Left colon (tissue), 2 donors: ENCODE measurements around the gene WDR36. TPM values are rescaled to one million over a fixed set of nuclear protein-coding genes. Genes with fewer than 3 reads are reported as not detected.
"Not testable (repeated sequence)": the region's sequence is repeated elsewhere in the genome, so short reads cannot be mapped to it uniquely, and the experiment has no call there.

Experiments
- ATAC-seq: fragments of 200-7000 bp; cut with Tn5 transposase; one replicate; pipeline ENCODE4 v1.9.1; 2020; ENCODE audit warnings: mild to moderate bottlenecking, moderate library complexity
- DNase-seq, 2 donors: peaks; one replicate each; pipeline ENCODE4 v3.0.0-alpha.2; 2020
- intact Hi-C, 2 donors: fragments of 100-400 bp; cut with DNase I in 1 of 2; cut with micrococcal nuclease in 1 of 2; formaldehyde crosslinking; loops; one replicate each; pipeline versions ENCODE4 v1.11.2 to v1.14.0; 2022; cut with DNase I, micrococcal nuclease
- total RNA-seq, 2 donors: library from RNA; stranded (reverse); fragmentation: NEBNext Ultra II Directional; extraction: Animal tissue kit (Norgen Biotek cat#: 25700); gene quantifications; one replicate each; pipeline ENCODE4 v1.2.1, GENCODE V29; 2021
- donor health status: DM: no; HTN: no; CAD: no.
- donor health status: DM: yes; HTN: yes; CAD: no.

WDR36 gene
- total RNA-seq, 2 donors from 2014 or later = 15.9 to 18.5 TPM

DNA sequence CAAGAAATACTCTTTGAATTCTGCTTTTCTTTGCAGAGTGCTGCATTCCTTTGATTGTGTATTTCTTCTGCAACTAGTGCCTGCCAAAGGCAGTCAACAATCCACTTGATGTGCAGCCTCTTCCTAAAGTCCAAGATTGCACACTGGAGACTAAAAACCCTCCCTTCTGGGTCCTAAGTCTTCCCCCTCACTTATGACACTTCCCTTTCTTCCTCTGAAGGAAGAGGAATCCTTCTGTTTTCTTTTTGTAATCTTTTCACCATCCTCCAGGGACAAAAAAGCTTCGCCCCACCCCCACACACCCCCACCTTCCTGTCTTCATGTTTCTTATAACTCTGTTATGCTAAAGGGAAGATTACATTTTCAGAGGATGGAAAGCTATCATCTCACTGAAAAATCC, 39.9 kb downstream of the WDR36 start:
- no peak for DNase-seq
- intact Hi-C loops = no loop called here
- no peak for ATAC-seq

DNA sequence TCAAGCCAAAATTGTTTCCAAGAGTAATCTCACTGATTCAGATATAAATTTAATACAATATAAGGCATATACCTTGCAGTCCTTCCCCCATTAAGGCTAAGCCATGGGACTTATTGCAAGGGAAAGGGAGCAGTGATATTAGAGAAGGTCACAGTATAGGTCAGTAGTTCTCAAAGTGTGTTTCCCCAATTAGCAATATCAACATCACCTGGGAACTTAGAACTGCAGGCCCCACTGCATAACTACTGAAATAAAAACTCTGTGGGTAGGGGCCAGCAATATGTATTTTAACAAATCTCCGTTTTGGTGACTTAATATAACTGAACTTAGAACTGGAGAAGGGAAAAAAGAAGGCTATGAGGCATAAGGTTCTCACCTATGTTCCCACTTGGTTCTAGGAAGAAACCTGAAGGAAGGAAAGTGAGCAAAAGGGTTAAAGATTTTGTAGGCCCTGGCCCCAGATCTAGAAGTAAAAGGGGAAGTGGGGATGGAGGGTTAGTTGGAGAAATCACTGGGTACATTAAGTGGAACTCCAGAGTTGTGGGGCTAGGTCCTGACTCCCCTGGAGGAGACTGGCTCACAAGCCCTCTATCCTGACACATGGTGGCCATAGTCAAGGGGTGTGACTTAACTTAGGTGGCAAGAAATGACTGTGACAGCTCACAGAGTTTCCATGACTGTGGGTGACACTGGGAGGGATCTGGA, 40.7 kb downstream of the WDR36 start:
- intact Hi-C loops = no loop called here
- ATAC-seq (no peak), DNase-seq (no peak)

DNA sequence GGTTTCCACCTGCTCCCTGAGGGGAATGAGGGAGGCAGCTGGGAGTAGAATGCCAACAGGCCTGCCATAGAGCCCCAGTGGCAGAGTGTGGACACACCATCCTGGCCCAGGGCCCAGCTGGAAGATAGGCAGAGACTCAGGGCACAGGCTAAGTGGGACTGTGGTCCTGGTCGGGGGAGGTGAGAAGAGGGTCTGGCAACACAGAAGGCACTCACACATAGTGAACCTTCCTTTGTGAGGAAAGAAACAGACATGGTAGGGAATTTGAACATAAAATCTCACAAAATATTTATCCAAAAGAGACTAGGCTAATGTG, 41.2 kb downstream of the WDR36 start:
- intact Hi-C loops = no loop called here
- DNase-seq (no peak), ATAC-seq (no peak)

DNA sequence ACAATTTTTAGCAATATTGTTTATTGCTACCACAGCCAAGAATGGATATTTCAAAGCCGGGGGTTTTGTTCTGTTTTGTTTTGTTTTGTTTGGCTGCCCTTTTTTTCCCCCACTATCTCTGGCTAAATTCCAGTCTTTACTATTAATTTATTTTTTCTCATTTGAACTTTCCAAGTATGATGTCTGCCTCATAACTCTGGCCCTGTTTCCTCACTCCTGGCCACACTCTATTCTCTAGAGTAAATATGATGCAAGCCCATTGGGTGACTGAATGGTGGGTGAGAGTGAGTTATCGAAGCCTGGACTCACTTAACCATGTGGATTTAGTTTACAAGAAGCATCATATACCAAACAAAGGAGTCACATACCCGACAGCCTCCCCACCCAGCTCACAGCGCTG, 41.9 kb downstream of the WDR36 start:
- DNase-seq (no peak), ATAC-seq (no peak)
- intact Hi-C loops = no loop called here

DNA sequence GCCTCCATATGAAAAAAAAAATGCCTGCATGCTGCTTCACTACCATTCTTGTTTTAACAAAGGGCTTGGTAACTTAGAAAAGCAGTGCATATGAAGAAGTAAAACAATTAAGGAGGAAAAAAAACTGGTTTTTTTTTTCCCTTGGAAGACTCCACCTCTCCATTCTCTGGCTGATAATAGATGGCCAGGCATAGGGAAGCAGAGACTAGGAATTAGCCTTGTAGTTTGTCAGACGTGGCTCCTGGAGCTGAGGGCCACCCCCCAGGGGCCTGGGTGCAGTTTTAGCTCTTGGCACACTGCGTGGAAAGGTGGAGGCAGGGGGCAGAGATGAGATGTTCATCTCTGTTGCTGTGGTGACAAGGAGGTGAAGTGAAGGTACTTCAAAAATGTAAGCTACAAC, 42.7 kb downstream of the WDR36 start:
- no peak for DNase-seq

DNA sequence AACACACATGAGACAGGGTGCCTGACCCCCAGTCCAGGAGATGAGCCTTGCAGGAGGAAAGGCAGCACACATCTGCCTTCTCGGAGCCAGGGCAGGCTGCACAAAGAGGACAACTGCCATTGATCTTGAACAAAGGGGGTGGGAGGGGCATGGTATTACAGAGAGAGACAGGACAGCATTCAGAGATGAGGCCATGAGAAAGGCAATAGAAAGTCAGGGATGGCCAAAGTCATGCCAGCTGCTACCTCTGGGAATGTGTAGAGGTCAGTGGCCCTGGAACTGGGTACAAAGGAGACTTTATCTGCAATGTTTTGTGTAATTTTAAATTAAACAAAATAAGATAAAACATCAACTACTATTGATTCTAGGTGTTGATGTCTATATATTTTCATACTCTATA, 43.2 kb downstream of the WDR36 start:
- intact Hi-C loops = no loop called here
- no peak for DNase-seq
- no peak for ATAC-seq

More for the DNA sequence above, 42.7 kb downstream of the WDR36 start:
- ATAC-seq = no peak
- intact Hi-C loops = no loop called here

DNA sequence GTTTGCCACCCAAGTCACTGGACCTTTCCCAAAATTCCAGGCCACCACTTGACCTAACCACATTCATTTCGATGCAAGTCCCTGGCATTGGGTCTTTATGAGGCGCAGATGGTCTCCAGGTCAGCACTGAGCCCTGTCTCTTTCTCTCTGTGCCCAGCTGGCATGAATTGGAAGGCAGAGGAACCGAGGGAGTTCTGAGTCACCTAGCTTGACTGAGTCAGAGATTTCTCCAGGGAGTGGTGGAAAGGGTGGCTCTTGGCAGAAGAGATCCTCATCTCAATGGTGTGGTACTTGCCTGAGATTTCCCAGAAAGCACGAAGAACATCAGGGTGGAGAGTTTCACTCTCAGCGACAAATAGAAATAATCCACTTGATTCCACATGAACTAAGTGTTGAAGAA, 43.8 kb downstream of the WDR36 start:
- intact Hi-C loops = no loop called here
- ATAC-seq (no peak), DNase-seq (no peak)

DNA sequence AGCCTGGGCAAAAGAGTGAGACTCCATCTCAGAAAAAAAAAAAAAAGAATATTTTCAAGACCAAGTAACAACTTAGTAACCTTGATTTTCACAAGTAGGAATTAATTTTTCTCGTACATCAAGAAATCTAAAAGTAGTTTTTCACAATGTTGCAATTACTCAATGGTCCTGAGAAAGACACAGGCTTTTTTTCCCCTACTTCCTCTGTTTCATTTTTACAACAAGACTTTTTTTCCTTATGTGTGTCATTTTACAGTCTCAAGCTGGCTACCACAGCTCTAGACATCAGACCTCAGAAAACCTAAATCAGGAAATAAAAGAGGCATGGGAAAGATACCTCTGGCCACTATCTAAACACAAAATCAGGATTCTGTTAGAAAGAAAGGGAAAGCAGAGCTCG, 45.9 kb downstream of the WDR36 start:
- no peak for DNase-seq
- intact Hi-C loops = no loop called here
- no peak for ATAC-seq

DNA sequence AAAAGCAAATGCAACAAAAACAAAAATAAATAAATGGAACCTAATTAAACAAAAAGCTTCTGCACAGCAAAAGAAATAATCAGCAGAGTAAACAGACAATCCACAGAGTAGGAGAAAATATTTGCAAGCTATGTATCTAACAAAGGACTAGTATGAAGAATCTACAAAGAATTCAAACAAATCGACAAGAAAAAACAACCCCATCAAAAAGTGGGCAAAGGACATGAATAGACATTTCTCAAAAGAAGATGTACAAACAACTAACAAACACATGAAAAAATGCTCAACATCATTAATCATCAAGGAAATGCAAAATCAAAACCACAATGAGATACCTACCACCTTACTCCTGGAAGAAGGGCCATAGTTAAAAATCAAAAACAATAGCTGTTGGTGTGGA, 49.3 kb downstream of the WDR36 start:
- intact Hi-C loops, ATAC-seq, DNase-seq: not testable (repeated sequence)

DNA sequence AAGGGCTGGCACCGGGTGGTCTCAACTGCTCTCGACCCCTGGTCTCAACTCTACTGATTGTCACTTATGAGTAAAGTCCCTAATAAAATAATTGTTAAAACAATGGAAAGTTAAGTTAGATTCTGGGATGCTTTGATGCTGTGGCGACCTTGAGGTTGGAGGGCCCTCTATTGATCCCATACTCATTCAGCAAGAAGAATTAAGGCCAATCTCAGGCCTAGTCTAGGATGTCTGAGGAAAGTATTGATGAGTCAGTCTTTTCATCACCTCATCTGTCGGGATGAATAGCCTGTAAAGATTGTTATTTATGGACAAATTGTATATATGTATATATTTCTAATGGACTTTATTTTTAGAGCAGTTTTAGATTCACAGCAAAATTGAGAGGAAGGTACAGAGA, 50.8 kb downstream of the WDR36 start:
- intact Hi-C loops = no loop called here
- no peak for ATAC-seq
- DNase-seq = no peak

DNA sequence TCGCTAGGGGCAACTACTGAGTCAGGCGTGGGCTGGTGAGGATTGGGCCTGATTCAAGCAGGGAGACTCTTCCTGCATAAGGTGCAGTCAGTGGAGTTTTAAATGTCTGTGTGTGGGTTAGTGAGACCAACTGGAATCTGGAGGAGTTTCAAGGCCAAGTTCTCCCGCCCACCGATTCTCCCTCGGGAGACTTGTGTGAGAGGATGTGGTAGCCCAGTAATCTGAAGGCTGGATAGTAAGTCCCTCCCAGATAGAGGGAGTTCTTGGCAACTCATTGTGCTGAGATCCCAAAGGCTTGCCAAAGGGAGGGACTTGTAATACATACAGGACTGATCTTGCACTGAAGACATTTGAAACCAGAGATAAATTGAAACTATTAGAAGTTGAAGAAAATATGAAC, 51.8 kb downstream of the WDR36 start:
- ATAC-seq (no peak), DNase-seq (no peak)
- intact Hi-C loops = no loop called here

DNA sequence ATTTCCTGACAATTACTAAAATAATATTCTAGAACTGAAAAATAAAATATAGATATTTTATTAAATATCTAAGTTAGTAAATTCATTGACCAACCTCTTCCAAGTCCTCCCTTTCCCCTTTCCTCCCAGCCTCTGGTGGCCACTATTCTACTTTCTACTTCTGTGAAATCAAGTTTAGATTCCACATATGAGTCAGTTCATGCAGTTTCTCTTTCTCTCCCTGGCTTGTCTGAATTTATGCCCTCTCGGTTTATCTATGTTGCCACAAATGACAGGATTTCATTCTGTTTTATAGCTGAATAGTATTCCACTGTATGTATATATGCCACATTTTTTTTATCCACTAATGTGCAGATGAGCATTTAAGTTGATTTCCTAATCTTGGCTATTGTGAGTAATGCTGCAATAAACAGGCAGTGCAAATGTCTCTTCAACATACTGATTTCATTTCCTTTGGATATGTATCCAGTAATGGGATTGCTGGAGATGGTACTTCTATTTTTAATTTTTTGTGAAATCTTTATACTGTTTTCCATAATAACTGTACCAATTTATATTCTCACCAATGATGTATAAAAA, 52.3 kb downstream of the WDR36 start:
- ATAC-seq (no peak), DNase-seq (no peak)
- intact Hi-C loops = no loop called here

DNA sequence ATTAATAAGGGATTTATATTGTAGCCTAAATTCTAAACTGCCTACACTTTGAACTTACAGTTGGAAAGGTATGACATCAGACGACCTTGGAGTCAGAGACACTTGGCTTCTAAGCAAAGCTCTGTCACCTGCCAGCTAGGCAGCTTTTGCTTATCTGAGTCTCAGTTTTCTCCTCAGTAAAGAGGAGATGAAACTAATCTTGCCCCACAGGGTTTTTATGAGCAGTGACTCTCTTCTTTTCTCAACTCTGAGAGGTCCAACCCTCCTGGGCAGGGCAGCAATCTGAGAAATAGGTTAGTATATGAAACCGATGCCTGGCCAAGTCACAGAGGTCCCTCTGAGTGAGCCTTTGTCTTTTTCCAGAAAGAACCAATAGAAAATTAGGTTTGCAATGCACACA, 53.9 kb downstream of the WDR36 start:
- ATAC-seq = no peak
- intact Hi-C loops = no loop called here

DNA sequence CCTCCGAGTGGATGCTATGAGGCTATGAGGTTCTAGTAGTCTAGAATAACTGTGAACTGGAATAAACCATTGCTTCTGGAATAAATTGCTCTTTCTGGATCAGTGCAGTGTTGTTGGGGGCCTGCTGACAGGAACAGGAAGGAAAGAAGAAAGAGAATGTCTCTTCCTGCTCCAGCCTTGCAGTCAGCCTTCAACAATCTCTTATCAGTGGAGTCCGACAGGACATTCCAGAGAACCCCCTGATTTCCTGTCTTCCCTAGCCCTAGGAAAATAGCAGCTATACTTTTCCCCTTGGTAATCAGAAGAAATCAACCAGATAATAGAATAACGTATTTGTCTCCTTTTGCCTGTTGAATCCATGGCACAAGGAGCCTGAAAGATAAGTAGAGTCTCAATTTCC, 55.4 kb downstream of the WDR36 start:
- intact Hi-C loops = no loop called here
- no peak for DNase-seq
- ATAC-seq = no peak

More for the DNA sequence above, 53.9 kb downstream of the WDR36 start:
- DNase-seq = no peak

DNA sequence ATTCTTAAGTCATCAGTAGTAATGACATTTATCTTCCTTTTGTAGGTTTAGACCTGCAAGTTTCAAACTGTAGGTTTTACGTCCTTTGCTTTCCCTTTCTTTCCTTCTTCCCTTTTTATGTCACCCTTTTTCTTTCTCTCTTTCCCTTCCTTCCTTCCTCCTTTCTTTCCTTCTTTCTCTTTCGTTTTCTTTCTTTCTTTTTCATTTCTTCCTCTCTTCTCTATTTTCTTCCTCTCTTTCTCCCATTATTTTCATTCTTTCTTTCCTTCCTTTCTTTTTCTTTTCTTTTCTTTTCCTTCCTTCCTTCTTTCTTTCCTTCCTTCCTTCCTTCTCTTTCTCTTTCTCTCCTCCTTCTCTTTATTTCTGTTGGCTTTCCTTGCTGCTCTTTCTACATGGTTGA, 59.9 kb downstream of the WDR36 start:
- DNase-seq (no peak), ATAC-seq (no peak)
- intact Hi-C loops = loop anchor here in 1 of 2 donors (10.0 kb wide), 1 partner anchor 993 kb away; no protein-coding TSS in a partner anchor

DNA sequence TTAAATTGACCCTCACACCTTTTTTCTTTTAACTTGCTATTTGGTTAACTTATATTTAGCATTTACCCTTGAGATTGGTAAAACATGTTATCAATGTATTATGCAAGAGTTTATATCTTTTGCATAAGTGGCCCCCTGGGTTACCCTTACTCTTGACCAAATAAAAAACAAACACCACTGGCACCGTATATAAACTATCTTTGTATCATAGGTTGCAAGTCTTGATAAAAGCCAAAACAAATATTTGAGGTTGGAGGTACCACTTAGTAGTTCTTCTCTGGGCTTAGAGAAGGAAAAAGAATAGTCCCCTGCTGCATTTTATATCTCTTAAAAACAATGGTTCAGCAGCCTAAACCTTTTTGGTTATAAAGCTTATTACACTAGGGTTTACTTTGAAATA, 61.3 kb downstream of the WDR36 start:
- intact Hi-C loops = loop anchor here in 1 of 2 donors (10.0 kb wide), 1 partner anchor 991 kb away; no protein-coding TSS in a partner anchor
- DNase-seq (no peak), ATAC-seq (no peak)

DNA sequence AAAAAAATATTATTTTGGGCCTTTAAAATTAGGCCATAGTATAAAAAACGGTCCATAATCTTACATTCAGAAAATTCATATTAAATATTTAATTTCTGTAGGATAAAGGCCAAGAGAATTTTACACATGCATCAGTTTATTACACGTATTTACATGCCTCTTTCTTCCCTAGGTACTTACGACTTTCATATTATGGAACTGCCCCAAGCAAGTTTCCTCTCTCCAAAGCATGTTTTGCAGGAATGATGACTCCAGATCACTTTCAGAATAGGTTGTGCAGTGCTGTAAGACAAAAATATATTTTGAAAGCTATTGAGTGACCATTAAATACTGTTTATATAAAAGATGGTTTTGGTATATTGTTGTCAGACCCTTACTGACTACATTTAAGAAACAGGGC, 61.8 kb downstream of the WDR36 start:
- no peak for ATAC-seq
- intact Hi-C loops = loop anchor here in 1 of 2 donors (10.0 kb wide), 1 partner anchor 991 kb away; no protein-coding TSS in a partner anchor
- DNase-seq = no peak

DNA sequence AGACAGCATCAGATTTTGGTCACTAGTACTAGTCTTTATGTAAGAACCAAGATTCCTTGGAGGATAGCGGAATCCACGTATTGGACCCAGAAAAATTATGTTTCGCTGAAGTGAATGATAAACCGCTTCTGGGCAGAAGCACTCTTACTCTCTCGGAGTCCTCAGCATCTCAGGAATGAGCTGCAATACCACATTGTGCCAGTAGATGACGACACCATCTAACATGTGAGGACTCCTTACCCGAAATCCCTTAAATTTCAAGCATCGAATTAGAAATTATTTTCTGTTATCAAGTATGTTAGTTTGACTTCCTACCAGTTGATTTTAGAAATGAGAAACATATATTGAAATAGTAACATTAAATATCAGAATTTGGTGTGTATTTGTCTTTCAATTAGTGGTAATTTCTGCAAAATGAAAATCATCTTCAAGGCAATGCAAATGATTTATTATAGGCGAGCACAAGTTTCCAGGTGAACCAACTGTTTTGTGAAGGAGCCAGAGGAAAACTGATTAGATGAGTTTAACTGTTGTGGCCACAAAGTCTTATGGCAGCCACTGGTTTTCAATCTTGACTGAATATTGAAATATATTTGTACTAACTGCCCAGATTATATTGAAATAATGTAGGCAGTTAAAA, 66.1 kb downstream of the WDR36 start:
- DNase-seq = peak in 1 of 2 donors; percentile 74
- ATAC-seq = peak; percentile 50
- intact Hi-C loops = loop anchor here in 1 of 2 donors (5.0 to 10.0 kb wide), 2 partner anchors 124 to 987 kb away; no protein-coding TSS in a partner anchor

DNA sequence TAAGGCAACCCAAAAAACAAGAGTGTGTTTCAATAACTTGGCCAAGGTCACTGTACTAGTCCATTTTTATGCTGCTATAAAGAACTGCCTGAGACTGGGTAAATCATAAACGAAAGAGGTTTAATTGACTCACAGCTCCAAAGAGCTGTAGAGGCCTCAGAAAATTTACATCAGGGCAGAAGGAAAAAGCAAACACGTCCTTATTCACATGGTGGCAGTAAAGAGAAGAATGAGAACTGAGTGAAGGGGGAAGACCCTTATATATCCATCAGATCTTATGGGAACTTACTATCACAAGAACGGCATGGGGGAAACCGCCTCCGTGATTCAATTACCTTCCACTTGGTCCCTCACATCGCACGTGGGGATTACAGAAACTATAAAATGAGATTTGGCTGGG, 67.7 kb downstream of the WDR36 start:
- intact Hi-C loops = loop anchor here (5.0 to 10.0 kb wide), 3 partner anchors 115 to 985 kb away; no protein-coding TSS in a partner anchor
- DNase-seq = no peak

DNA sequence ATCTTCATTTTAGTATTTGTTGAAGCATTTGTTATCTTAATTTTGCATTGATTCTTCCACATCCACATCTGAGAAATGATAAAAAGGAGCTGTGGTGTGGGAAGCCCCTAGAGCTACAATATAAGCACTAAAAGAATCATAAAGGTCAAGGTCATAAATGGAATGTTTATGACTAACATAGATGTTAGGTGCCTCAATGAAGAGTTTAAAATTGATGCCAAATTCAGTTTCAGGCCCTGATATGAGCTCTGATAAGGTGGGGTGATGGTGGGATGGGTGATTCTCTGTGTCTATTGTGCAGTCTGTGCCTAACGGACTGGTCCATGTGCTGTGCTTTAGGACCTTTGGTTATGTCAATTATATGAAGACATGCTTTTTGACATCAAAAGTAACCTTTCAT, 70.9 kb downstream of the WDR36 start:
- DNase-seq = no peak
- no peak for ATAC-seq
- intact Hi-C loops = loop anchor here in 1 of 2 donors (10.0 kb wide), 1 partner anchor 112 kb away; no protein-coding TSS in a partner anchor

More for the DNA sequence above, 67.7 kb downstream of the WDR36 start:
- ATAC-seq = no peak
